Motor neuron (in vitro differentiated cells): Measurements from ENCODE around the gene IGFL4. TPM values are rescaled to one million over a fixed set of nuclear protein-coding genes. Genes with fewer than 3 reads are reported as not detected.

Experiments
- ATAC-seq, 8 experiments: fragments of 200-7000 bp; cut with Tn5 transposase; replicated peaks in 6 of 8; 2 replicates each; pipeline ENCODE4 v1.8.0; 2021; ENCODE audit warnings: mild to moderate bottlenecking in 8 of 8, moderate library complexity in 8 of 8
- H3K27ac ChIP-seq, 2 donors: fragments of 250-450 bp; sonication (Bioruptor Pico); 2 replicates each; pipeline ENCODE4 v1.9.0; 2021; ENCODE audit warnings: antibody characterized with exemption in 2 of 2, mild to moderate bottlenecking in 2 of 2, moderate library complexity in 1 of 2
- H3K4me1 ChIP-seq, 2 donors: fragments of 250-450 bp; sonication (Bioruptor Pico); replicated peaks in 1 of 2; 2 replicates each; pipeline ENCODE4 v1.6.1; 2021; ENCODE audit warnings: antibody characterized with exemption in 2 of 2, mild to moderate bottlenecking in 2 of 2, moderate library complexity in 1 of 2
- H3K4me3 ChIP-seq, 5 donors: fragments of 250-450 bp; sonication (Bioruptor Pico); 2 replicates each; pipeline ENCODE4 v1.9.0; 2021; ENCODE audit warnings: antibody characterized with exemption in 5 of 5, mild to moderate bottlenecking in 5 of 5, moderate library complexity in 4 of 5
- WGBS, 10 experiments: fragments of 450-650 bp; shearing (Covaris generic); methylation state at CpG; one replicate each; pipeline ENCODE4 v1.0.0; 2022; 5-methylcytosine and 5-hydroxymethylcytosine counted together
- in situ Hi-C, 9 experiments: fragments of 400-800 bp; cut with MboI; loops; one replicate each; pipeline ENCODE4 v1.15.0; 2021; ENCODE audit warnings: low sequenced_read_pairs in 9 of 9, low pct_unique_long_range_greater_than_20kb in 2 of 9; ENCODE audit not compliant: unreplicated experiment in 9 of 9
- total RNA-seq, 8 experiments: library from RNA; unstranded; fragments of 300-600 nt; gene quantifications; 2 replicates each; pipeline versions ENCODE4 v1.2.3 to v1.2.4, GENCODE V29; 2022

The IGFL4 gene
- total RNA-seq, 8 experiments from 2014 or later, result 0.25 to 19.7 (median 2.0) TPM

DNA sequence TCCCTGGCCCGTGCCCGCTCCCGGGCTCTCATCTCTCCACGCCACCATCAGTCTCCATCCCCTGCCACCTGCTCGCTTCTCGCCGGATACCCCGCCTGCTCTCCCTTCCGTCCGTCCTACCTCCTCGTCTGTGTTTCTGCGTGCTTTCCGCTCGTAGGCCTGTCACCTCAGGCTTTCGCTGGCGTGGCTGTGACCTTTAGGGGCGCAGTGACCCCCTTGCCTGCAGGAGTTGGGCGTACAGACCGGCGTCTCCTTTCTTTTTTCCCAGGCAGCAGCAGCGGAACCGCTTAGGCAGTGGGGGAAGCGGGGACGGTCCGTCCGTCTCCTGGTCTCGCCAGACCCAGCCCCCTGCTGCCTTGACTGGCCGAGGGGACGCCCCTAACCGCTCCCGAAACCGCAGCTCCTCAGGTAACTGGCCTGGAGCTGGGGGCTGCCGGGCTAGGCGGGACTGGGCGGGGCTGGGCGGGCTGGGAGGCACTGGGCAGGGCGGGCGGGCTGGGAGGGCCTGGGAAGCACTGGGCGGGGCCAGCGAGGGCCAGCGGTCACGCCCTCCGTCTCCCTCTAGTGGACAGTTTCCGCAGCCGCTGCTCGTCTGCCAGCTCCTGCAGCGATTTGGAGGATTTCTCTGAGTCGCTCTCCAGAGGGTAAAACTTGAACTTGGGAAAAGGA lies 24.2 kb downstream of the IGFL4 start:
- in situ Hi-C loops, result no loop called here
- Histone ChIP-seq H3K27ac (no peak overlapping the region), H3K4me3 (peak overlapping the region; percentile 26 to 39 (median 36)), H3K4me1 (peaks cover 19 to 26% of the 10 kb centered on the region in 2 donors)
- WGBS, 10 experiments, result 0 to 19% (median 10%) methylated on average over 1 to 10 of the region's 48 CpGs; no CpG with 5 or more reads in 5 of the 10 experiments
- peak; percentile 29 to 84 (median 52) for ATAC-seq

DNA sequence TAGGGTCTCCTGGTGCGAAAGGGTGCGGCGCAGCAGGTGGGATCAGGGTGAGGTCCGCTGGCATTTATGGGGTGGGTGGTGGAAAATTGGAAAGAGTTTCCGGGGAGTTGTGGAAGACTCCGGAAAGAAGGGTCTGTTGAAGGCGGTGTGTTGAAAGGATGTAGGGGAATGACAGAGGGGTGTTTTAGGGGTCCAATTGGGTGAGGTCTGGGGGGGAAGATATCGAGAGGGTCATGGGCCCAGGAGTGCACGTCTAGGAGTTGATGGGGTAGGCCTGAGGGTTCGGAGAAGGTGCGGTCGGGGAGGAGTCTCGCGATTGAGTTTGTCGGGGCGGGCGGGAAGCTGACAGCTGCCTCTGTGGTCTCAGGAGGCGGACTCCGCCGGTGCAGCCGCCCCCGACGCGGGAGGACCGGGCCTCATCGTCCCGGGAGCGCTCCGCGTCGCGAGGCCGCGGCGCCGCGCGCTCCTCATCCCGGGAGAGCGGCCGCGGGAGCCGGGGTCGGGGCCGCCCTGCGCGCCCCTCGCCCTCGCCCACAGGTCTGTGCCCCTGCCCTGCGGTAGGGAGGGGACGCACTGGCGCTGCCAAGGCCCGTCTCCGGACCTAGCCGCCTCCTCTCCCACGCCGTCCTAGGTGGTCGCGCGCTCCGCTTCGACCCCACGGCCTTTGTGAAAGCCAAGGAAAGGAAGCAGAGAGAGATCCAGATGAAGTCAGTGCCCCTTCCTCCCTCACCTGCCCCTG lies 24.9 kb downstream of the IGFL4 start:
- in situ Hi-C loops, result no loop called here
- H3K4me3 ChIP-seq, result peak overlapping the region; percentile 26 to 39 (median 36)
- peak in 6 of 8 experiments; percentile 3 to 8 (median 6) for ATAC-seq
- H3K27ac ChIP-seq, result no peak overlapping the region
- 16% methylated on average over 11 of the region's 63 CpGs; no CpG with 5 or more reads in 9 of the 10 experiments for WGBS, 10 experiments
- peaks cover 17 to 22% of the 10 kb centered on the region in 2 donors for H3K4me1 ChIP-seq

DNA sequence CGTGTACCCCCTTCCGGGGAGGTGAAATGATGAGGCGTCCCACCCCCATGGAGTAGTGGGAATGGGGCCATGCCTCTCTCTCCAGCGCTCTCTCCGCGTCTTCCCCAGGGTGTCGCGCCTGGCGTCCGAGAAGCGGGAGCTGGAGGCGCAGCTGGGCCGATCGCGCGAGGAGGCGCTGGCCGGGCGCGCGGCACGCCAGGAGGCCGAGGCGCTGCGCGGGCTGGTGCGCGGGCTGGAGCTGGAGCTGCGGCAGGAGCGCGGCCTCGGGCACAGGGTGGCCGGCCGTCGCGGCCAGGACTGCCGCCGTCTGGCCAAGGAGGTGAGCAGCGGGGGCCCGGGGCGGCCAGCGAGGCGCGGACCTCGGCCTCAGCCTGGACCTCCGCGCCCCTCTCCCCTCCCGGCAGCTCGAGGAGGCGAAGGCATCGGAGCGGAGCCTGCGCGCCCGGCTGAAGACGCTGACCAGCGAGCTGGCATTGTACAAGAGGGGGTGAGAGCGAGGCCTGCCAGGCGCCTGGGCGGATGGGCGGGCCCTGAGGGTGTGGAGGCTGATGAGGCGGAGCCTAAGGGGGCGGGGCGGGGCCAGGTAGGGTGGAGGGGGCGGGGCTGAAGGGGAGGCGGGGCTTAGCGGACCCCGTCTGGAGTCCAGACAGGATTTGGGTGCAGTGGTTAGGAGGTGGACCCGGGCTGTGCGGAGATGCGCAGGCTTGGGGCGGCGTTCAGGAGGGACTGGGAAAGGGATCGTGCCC lies 25.7 kb downstream of the IGFL4 start:
- in situ Hi-C loops, result no loop called here
- H3K27ac ChIP-seq, result peak overlapping the region in 1 of 2 donors; percentile 15
- peak overlapping the region; percentile 10 to 39 (median 36) for H3K4me3 ChIP-seq
- peak in 7 of 8 experiments; percentile 26 to 78 (median 72) for ATAC-seq
- 0 to 20% methylated on average over 1 to 5 of the region's 74 CpGs; no CpG with 5 or more reads in 8 of the 10 experiments for WGBS, 10 experiments
- peaks cover 17 to 22% of the 10 kb centered on the region in 2 donors for H3K4me1 ChIP-seq

DNA sequence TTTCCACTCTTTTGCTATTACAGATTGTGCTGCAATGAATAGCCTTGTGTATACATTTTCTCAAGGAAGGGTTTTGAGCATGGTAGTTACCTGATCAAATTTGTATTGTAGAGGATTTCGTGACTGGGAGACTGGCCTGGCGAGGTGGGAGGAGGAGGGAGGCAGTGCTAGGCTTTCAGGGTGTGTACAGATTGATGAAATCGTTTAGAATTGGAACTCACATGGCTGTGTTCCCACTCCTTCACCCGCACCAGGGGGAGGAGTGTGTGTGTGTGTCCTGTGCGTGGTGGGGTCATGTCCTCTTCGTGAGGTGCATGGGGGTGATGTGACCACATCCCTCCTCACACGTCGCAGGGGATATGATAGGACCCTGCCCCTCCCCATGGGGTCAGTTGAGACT lies 26.3 kb downstream of the IGFL4 start:
- Histone ChIP-seq H3K4me1 (peaks cover 17 to 24% of the 10 kb centered on the region in 2 donors), H3K27ac (no peak overlapping the region), H3K4me3 (peak overlapping the region; percentile 10 to 39 (median 20))
- in situ Hi-C loops, result no loop called here
- 14 to 100% (median 69%) methylated on average over 1 to 5 of the region's 8 CpGs; no CpG with 5 or more reads in 5 of the 10 experiments for WGBS, 10 experiments
- peak in 5 of 8 experiments; percentile 1 to 48 (median 42) for ATAC-seq

DNA sequence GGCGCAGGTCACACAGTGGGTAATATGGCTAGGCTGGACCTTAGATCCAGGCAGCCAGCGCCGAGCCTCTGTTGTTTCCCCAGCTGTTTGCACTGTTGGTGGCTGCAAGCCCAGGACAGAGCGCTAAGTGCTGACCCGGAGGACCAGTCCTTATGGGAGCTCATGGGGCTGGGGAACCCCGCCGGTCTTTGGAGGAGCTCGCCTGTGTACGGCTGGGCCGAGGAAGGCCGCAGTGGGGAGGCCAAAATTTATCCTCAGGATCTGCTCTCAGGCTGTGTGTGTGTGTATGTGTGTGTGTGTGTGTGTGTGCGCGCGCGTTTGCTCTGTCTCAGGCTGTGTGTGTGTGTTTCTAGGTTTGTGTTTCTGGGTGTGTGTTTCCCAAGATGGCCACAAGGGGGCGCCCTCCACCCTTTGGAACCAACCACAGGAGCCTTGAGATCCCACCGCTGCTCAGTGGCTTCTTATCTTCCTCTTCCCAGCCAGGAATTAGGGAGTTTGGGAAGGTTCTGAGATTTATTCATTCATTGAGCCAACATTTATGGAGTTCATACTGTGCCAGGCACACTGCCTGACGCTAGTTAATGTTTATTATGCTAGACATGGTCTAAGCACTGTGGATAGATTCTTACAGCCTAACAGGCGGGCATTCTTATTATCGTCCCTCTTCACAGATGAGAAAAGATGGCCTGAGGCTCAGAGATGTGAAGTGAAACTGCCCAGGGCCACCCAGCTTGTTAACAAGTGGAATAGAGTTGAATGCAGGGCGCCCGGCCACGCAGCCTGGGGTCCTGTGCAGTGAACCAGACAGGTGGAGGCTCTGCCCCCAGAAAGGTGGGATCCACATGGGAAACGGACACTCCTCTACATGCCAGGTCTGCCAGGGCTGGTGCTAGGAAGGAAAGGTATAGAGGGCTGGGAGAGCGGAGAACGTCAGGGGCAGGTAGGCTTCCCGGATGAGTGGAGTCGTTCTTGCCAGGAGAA lies 31.0 kb downstream of the IGFL4 start:
- peak; percentile 72 to 98 (median 82) for ATAC-seq
- 38 to 100% (median 80%) methylated on average over 1 to 20 of the region's 28 CpGs for WGBS, 10 experiments
- Histone ChIP-seq H3K4me1 (peaks cover 8 to 16% of the 10 kb centered on the region in 2 donors), H3K4me3 (no peak overlapping the region), H3K27ac (peak overlapping the region in 1 of 2 donors; percentile 33)
- in situ Hi-C loops, result no loop called here

DNA sequence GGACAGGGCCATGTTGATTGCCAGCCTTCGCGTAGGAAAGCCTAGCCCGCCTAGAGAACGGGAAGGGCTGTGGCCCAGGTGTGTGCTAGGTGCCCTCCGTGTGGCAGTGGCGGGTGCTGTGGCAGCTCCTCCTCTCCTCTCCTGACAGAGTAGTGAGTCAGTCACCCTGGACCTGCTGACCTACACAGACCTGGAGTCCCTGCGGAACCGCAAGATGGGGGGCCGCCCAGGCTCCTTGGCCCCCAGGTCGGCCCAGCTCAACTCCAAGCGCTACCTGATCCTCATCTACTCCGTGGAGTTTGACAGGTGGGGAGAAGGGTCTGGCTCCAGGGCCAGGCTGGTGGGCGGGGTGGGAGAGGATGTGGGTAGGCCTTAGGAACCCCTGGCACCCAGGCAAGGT lies 34.4 kb downstream of the IGFL4 start:
- no peak for ATAC-seq

DNA sequence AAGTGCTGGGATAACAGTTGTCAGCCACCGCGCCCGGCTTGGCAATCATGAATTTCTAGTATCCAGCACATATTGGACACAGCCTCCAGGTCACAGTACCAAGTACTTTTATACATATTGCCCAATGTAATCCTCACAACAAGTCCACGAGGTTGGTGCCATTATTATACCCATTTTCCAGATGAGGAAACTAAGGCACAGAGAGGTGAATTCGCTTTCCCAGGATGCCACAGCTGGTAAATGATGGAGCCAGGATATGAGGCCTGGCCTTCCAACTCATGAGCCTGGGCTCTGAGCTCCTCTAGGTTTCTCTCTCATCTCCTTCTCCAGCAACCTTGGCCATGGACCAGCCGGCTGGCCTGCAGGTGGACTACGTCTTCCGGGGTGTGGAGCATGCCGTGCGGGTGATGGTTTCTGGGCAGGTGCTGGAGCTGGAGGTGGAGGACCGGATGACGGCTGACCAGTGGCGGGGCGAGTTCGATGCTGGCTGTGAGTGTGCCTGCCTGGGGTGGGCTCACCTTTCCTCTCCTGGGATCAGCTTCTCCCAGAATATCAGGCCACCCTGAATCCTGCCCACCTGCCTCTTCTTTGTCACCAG lies 38.0 kb downstream of the IGFL4 start:
- in situ Hi-C loops, result no loop called here
- no peak for ATAC-seq
- WGBS, 10 experiments, result 80 to 100% (median 95%) methylated on average over 2 to 9 of the region's 15 CpGs; no CpG with 5 or more reads in 3 of the 10 experiments

More for the DNA sequence above, 34.4 kb downstream of the IGFL4 start:
- peaks cover 3 to 10% of the 10 kb centered on the region in 2 donors for H3K4me1 ChIP-seq
- peak overlapping the region in 1 of 2 donors; percentile 15 for H3K27ac ChIP-seq
- no peak overlapping the region for H3K4me3 ChIP-seq
- in situ Hi-C loops, result no loop called here
- WGBS, 10 experiments, result 67 to 97% methylated on average over 1 to 5 of the region's 13 CpGs; no CpG with 5 or more reads in 8 of the 10 experiments

DNA sequence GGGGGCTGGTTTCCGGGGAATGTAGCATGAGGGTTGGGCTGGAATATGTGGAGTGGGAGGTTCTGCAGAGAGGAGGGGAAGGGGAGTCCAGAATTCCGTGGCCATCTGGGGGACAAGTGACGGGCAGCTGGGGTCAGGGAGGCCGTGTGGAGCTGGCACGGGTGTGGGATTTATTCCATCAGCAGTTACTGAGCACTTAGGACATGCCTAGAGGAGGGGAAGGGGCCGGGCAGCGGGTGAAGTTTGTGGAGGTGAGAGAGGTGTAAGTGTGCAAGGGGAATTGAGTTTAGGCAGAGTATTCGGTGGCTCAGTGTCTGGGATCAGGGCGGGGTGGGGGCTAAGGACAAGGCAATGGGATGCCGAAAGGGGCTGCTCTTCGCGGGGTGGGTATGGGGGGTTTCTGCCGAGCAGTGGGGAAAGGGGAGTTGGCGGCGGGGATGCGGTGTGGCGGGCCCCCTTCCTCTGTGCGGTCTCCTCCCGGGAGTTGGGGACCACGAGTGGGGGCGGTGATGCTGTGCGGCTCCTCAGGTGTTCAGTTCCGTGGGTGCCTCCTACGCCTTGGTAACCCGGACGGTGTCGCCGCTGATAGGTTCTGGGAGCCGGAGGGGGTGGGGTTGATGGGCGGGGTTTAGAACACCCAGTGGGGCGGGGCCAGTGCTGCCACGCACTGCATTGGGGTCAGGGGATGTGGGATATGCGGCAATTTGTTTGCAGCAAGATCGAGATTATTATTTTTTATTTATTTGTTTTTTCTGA lies 40.1 kb downstream of the IGFL4 start:
- peak; percentile 21 to 82 (median 58) for ATAC-seq
- H3K27ac ChIP-seq, result peak overlapping the region; percentile 78 to 79
- peaks cover 14 to 18% of the 10 kb centered on the region in 2 donors for H3K4me1 ChIP-seq
- H3K4me3 ChIP-seq, result peak overlapping the region; percentile 45 to 80 (median 47)
- in situ Hi-C loops, result no loop called here
- WGBS, 10 experiments, result 0% methylated on average over 1 of the region's 34 CpGs; no CpG with 5 or more reads in 9 of the 10 experiments

More for the DNA sequence above, 38.0 kb downstream of the IGFL4 start:
- no peak overlapping the region for H3K27ac ChIP-seq
- H3K4me1 ChIP-seq, result peaks cover 12 to 16% of the 10 kb centered on the region in 2 donors
- no peak overlapping the region for H3K4me3 ChIP-seq

DNA sequence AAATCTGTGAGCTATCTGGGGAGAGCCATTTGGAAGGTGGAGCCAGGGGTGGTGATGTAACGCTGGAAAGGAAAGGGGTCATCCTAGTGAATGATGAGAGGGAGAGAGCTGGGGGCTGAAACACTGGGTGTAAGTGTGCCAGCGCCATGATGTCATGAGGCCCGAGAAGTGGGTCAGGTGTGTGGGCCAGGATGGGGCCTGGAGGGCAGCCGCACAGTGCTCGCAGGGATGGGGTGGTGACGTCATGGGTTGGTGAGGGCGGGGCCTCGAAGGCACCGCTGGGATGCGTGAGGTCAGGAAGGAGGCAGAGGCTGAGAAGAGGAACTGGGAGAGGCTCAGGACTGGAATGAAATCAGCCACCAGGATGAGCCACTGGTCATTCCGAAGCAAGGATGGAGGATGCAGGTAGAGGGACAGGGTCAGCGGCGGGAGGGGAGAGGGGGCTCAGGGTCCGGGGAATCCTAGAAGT lies 41.1 kb downstream of the IGFL4 start:
- in situ Hi-C loops, result no loop called here
- ATAC-seq, result peak in 6 of 8 experiments; percentile 2 to 66 (median 59)
- H3K27ac ChIP-seq, result peak overlapping the region; percentile 78 to 79

DNA sequence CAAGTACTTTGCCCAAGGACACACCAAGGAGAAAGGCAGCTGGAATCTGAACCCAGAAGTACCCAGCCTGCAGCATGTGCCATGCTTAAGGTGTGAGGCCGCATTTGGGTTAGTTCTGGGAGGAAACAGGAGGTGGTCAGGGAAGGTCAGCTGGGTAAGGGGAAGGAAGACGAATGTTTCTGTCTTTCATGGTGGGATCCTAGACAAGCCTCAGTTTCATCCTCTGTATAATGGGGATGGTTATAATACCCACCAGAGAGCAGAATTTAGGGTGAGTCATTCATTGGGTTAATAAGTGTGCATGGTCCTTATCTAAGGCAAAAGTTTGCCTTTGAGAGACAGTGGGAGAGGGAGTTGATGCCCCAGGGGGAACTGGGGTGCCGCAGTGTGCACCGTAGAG lies 42.0 kb downstream of the IGFL4 start:
- in situ Hi-C loops, result no loop called here
- Histone ChIP-seq H3K4me1 (peaks cover 14 to 22% of the 10 kb centered on the region in 2 donors), H3K27ac (peak overlapping the region; percentile 78 to 79), H3K4me3 (no peak overlapping the region)
- 80 to 100% (median 100%) methylated on average over 1 to 2 of the region's 4 CpGs; no CpG with 5 or more reads in 2 of the 10 experiments for WGBS, 10 experiments
- no peak for ATAC-seq

More for the DNA sequence above, 41.1 kb downstream of the IGFL4 start:
- H3K4me3 ChIP-seq, result peak overlapping the region; percentile 45 to 80 (median 47)
- 8 to 80% methylated on average over 1 to 2 of the region's 14 CpGs; no CpG with 5 or more reads in 8 of the 10 experiments for WGBS, 10 experiments
- peaks cover 14 to 18% of the 10 kb centered on the region in 2 donors for H3K4me1 ChIP-seq

DNA sequence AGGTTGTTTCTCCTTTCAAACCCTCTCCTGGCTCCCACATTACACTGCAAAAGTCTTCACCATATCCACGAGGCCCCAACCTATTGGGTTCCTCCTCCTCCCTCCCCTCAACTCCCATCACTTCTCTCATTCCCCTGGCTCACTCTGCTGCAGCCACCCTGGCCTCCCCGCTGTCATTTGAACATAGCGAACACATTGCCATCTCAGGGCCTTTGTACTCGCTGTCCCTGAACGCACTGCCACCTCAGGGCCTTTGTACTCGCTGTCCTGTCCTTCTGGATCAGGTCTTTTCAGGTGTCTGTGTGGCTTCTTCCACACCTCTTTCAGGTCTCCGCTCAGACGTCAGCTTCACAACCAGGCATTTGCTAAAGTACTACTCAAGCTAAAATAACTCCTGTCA lies 43.9 kb downstream of the IGFL4 start:
- Histone ChIP-seq H3K4me3 (no peak overlapping the region), H3K4me1 (peaks cover 14 to 22% of the 10 kb centered on the region in 2 donors), H3K27ac (no peak overlapping the region)
- 76 to 100% (median 91%) methylated on average over 2 to 7 of the region's 8 CpGs; no CpG with 5 or more reads in 2 of the 10 experiments for WGBS, 10 experiments
- ATAC-seq, result no peak
- in situ Hi-C loops, result no loop called here
